Natural killer cell (primary cell): ENCODE measurements around the gene TMEM161A. TPM values are rescaled to one million over a fixed set of nuclear protein-coding genes. Genes with fewer than 3 reads are reported as not detected.
"Not testable (repeated sequence)": the region's sequence is repeated elsewhere in the genome, so short reads cannot be mapped to it uniquely, and the experiment has no call there.

Experiments
- ATAC-seq, 3 donors: fragments of 150-1000 bp in 2 of 3; fragments of 200-7000 bp in 1 of 3; cut with Tn5 transposase; 1 replicate in 1 of 3; 2 replicates in 2 of 3; pipeline ENCODE4 v1.10.0; 2021; ENCODE audit warnings: mild to moderate bottlenecking in 2 of 3, moderate library complexity in 2 of 3
- DNase-seq, 2 donors: peaks; one replicate each; pipeline versions ENCODE4 v3.0.0 to v3.0.0-alpha.2; 2013 to 2021; ENCODE audit warnings: mixed read lengths in 1 of 2
- H3K27ac ChIP-seq: one replicate; pipeline ENCODE4 v1.5.1; 2013; ENCODE audit warnings: mild to moderate bottlenecking, low read length
- H3K27me3 ChIP-seq: one replicate; pipeline ENCODE4 v1.6.1; 2013; ENCODE audit warnings: low read length; ENCODE audit not compliant: control insufficient read depth, insufficient read depth
- H3K36me3 ChIP-seq: one replicate; pipeline ENCODE4 v1.6.1; 2013; ENCODE audit warnings: low read length; ENCODE audit not compliant: control insufficient read depth, insufficient read depth
- H3K4me1 ChIP-seq: one replicate; pipeline ENCODE4 v1.6.1; 2013; ENCODE audit warnings: low read length; ENCODE audit not compliant: control insufficient read depth, insufficient read depth
- H3K4me3 ChIP-seq: one replicate; pipeline ENCODE4 v1.5.1; 2013; ENCODE audit warnings: low read length
- H3K9me3 ChIP-seq: one replicate; pipeline ENCODE4 v1.6.1; 2013; ENCODE audit warnings: low read length; ENCODE audit not compliant: control insufficient read depth, insufficient read depth
- H3K27ac Mint-ChIP-seq, 2 donors: one replicate each; pipeline ENCODE4 v1.8.0; 2022; ENCODE audit warnings: mild to moderate bottlenecking in 2 of 2, mixed read lengths in 2 of 2, moderate library complexity in 1 of 2
- H3K27me3 Mint-ChIP-seq, 2 donors: one replicate each; pipeline ENCODE4 v1.8.0; 2022; ENCODE audit warnings: low read depth in 2 of 2, mixed read lengths in 2 of 2
- H3K36me3 Mint-ChIP-seq: one replicate; pipeline ENCODE4 v1.8.0; 2022; ENCODE audit warnings: mixed read lengths
- H3K4me1 Mint-ChIP-seq, 2 donors: one replicate each; pipeline ENCODE4 v1.8.0; 2022; ENCODE audit warnings: mixed read lengths in 2 of 2
- H3K4me3 Mint-ChIP-seq: one replicate; pipeline ENCODE4 v1.8.0; 2022; ENCODE audit warnings: mild to moderate bottlenecking, moderate library complexity, mixed read lengths
- H3K9me3 Mint-ChIP-seq, 2 donors: one replicate each; pipeline ENCODE4 v1.8.0; 2022; ENCODE audit warnings: mixed read lengths in 2 of 2
- WGBS: methylation state at CpG from one replicate; pipeline ENCODE4 v1.1.7; 2013; ENCODE audit warnings: missing lambda C conversion rate; ENCODE audit not compliant: insufficient coverage; 5-methylcytosine and 5-hydroxymethylcytosine counted together
- intact Hi-C: fragments of 100-400 bp; cut with micrococcal nuclease; formaldehyde crosslinking; loops from one replicate; pipeline ENCODE4 v1.14.2; 2022
- total RNA-seq, 4 donors: library from RNA; stranded (reverse); fragments of 120-200 nt in 1 of 4; gene quantifications; one replicate each; pipeline versions ENCODE4 v1.2.3 to v1.2.4, GENCODE V29; 2013 to 2022
- TF ChIP-seq, protein P1 (sequence below): fragments of 200-600 bp; IDR thresholded peaks from one replicate; pipeline ENCODE4 v1.8.0; 2022; ENCODE audit warnings: antibody characterized with exemption

Gene TMEM161A
- total RNA-seq, 3 donors from 2014 or later (not counting 1 experiment from before 2014, with no cell fraction given) = 13.9 to 16.5 (median 14.2) TPM

DNA sequence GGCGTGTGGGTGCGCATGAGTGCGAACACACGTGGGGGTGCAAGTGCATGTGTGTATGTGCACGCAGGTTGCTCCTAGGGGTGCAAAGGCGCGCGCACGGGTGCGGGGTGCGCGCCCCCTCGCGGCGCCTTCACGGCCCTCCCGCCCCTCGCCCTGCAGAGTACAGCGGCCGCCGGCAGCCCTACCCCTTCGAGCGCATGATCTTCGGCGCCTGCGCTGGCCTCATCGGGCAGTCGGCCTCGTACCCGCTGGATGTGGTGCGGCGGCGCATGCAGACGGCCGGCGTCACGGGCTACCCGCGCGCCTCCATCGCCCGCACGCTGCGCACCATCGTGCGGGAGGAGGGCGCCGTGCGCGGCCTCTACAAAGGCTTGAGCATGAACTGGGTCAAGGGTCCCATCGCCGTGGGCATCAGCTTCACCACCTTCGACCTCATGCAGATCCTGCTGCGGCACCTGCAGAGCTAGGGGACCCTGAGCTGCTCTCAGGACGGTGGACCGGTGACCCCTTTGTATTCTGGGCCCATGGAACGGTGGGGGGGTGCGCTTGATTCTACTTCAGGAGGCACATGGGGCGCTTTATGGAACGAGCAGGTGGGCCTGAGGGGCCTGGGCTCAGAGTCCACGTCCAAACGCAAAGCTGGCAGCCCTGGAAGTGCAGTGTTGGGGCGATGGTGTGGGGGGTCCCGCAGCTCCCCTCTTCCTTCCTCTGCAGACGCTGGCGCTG, 27.7 kb downstream of the TMEM161A start:
- H3K27ac Mint-ChIP-seq = no peak overlapping the region
- TF ChIP-seq, protein P1, sequence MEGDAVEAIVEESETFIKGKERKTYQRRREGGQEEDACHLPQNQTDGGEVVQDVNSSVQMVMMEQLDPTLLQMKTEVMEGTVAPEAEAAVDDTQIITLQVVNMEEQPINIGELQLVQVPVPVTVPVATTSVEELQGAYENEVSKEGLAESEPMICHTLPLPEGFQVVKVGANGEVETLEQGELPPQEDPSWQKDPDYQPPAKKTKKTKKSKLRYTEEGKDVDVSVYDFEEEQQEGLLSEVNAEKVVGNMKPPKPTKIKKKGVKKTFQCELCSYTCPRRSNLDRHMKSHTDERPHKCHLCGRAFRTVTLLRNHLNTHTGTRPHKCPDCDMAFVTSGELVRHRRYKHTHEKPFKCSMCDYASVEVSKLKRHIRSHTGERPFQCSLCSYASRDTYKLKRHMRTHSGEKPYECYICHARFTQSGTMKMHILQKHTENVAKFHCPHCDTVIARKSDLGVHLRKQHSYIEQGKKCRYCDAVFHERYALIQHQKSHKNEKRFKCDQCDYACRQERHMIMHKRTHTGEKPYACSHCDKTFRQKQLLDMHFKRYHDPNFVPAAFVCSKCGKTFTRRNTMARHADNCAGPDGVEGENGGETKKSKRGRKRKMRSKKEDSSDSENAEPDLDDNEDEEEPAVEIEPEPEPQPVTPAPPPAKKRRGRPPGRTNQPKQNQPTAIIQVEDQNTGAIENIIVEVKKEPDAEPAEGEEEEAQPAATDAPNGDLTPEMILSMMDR = peak; percentile 17
- H3K27me3 ChIP-seq = no peaks in the 10 kb centered on the region
- peaks cover 0 to 22% of the 10 kb centered on the region in 2 donors for H3K4me1 Mint-ChIP-seq
- peaks cover 3% of the 10 kb centered on the region for H3K36me3 ChIP-seq
- H3K27ac ChIP-seq = no peak overlapping the region
- H3K4me1 ChIP-seq = peaks cover 16% of the 10 kb centered on the region
- H3K4me3 ChIP-seq = no peak overlapping the region
- WGBS = 36% methylated on average over 66 of the region's 66 CpGs
- peak in 2 of 3 donors; percentile 66 to 80 for ATAC-seq
- H3K4me3 Mint-ChIP-seq = no peak overlapping the region
- H3K27me3 Mint-ChIP-seq = no peaks in the 10 kb centered on the region
- no peaks in the 10 kb centered on the region for H3K9me3 ChIP-seq
- no peaks in the 10 kb centered on the region for H3K36me3 Mint-ChIP-seq
- DNase-seq = peak in 1 of 2 donors; percentile 44
- no peaks in the 10 kb centered on the region for H3K9me3 Mint-ChIP-seq
- intact Hi-C loops = no loop called here

DNA sequence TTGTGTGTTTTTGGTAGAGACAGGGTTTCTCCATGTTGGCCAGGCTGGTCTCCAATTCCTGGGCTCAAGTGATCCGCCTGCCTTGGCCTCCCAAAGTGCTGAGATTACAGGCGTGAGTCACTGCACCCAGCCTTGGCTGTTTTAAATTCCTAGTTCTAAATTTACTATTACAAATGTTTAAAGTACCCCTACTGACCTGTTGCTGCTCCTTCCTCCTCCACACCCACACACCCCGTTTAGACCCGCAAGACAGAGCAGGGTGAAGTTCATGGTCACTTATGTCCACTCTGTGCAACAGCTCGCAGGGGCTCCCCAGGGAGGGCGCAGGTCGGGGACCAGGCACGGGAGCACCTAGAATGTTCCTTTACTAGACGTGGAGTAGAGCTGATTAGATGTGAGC, 28.7 kb downstream of the TMEM161A start:
- Histone ChIP-seq H3K4me3 (no peak overlapping the region), H3K4me1 (peaks cover 16% of the 10 kb centered on the region), H3K36me3 (peaks cover 6% of the 10 kb centered on the region), H3K27me3 (no peaks in the 10 kb centered on the region), H3K9me3 (no peaks in the 10 kb centered on the region), H3K27ac (no peak overlapping the region)
- intact Hi-C loops = no loop called here
- Mint-ChIP-seq H3K36me3 (no peaks in the 10 kb centered on the region), H3K4me1 (peaks cover 0 to 22% of the 10 kb centered on the region in 2 donors), H3K9me3 (no peaks in the 10 kb centered on the region), H3K4me3 (no peak overlapping the region), H3K27me3 (no peaks in the 10 kb centered on the region), H3K27ac (peak overlapping the region in 1 of 2 donors; percentile 11)
- TF ChIP-seq, protein P1 = no peak
- ATAC-seq = no peak
- WGBS = 95% methylated on average over 9 of the region's 9 CpGs
- DNase-seq = no peak

DNA sequence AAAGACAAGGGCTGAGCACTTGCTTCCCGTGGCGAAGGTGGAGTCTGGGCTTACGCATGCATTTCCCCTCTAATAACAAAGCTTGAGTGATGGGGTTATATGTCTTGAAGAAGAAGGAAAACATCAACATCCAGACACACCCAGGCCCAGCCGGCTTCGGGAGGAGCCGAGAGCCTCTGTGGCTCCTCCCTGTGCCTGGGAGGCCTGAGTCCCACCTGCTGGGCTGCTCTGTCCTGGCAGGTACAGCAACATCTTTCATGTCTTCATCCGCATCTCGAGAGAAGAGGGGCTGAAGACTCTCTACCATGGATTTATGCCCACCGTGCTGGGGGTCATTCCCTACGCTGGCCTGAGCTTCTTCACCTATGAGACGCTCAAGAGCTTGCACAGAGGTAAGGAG, 30.6 kb downstream of the TMEM161A start:
- Mint-ChIP-seq H3K4me1 (peaks cover 0 to 16% of the 10 kb centered on the region in 2 donors), H3K9me3 (no peaks in the 10 kb centered on the region), H3K36me3 (no peaks in the 10 kb centered on the region), H3K27ac (no peak overlapping the region), H3K27me3 (no peaks in the 10 kb centered on the region), H3K4me3 (no peak overlapping the region)
- WGBS = 97% methylated on average over 8 of the region's 11 CpGs
- Histone ChIP-seq H3K36me3 (peaks cover 6% of the 10 kb centered on the region), H3K27ac (no peak overlapping the region), H3K4me1 (peaks cover 10% of the 10 kb centered on the region), H3K4me3 (no peak overlapping the region), H3K9me3 (no peaks in the 10 kb centered on the region), H3K27me3 (no peaks in the 10 kb centered on the region)
- ATAC-seq = no peak
- TF ChIP-seq, protein P1 = no peak
- no peak for DNase-seq
- intact Hi-C loops = no loop called here

DNA sequence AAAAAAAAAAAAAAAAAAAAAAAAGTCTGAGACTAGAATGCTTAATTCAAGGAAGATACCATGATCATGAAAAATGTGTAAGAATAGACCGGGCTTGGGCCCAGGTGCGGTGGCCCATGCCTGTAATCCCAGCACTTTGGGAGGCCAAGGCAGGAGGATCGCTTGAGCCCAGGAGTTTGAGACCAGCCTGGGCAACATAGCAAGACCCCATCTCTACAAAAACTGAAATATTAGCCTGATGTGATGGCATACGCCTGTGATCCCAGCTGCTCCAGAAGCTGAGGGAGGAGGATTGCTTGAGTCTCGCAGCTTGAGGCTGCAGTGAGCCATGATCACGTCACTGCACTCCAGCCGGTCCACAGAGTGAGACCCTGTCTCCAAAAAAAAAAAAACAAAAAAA, 31.3 kb downstream of the TMEM161A start:
- H3K4me3 Mint-ChIP-seq, H3K27ac ChIP-seq, ATAC-seq, intact Hi-C loops, H3K27me3 ChIP-seq, H3K27ac Mint-ChIP-seq, DNase-seq, H3K4me3 ChIP-seq, H3K9me3 Mint-ChIP-seq, H3K36me3 Mint-ChIP-seq, H3K27me3 Mint-ChIP-seq, H3K9me3 ChIP-seq, H3K36me3 ChIP-seq: not testable (repeated sequence)
- 98% methylated on average over 7 of the region's 7 CpGs for WGBS
- peaks cover 0 to 12% of the 10 kb centered on the region in 2 donors for H3K4me1 Mint-ChIP-seq
- H3K4me1 ChIP-seq = peaks cover 10% of the 10 kb centered on the region
